Astrocyte (in vitro differentiated cells and primary cell): Measurements from ENCODE around the gene RNF2. TPM values are rescaled to one million over a fixed set of nuclear protein-coding genes. Genes with fewer than 3 reads are reported as not detected.

Source experiments
- DNase-seq: peaks from one replicate; pipeline ENCODE4 v3.0.0-alpha.2; 2010; ENCODE audit warnings: low read depth
- FAIRE-seq: peaks from 2 replicates; lab custom pipeline; 2011; peaks lifted over from hg19 to GRCh38; lab: Jason Lieb, UNC
- H2AFZ ChIP-seq: 2 replicates; pipeline ENCODE4 v1.6.0; 2012; ENCODE audit warnings: low read depth, low read length, inconsistent platforms
- H3K27ac ChIP-seq: 2 replicates; pipeline ENCODE4 v1.5.1; 2011; ENCODE audit warnings: low read depth, low read length, inconsistent platforms
- H3K27me3 ChIP-seq: 2 replicates; pipeline ENCODE4 v1.6.0; 2011; ENCODE audit warnings: low read length, inconsistent platforms; ENCODE audit not compliant: insufficient read depth
- H3K36me3 ChIP-seq: 2 replicates; pipeline ENCODE4 v1.5.1; 2011; ENCODE audit warnings: low read length, inconsistent platforms; ENCODE audit not compliant: insufficient read depth
- H3K4me1 ChIP-seq: 2 replicates; pipeline ENCODE4 v1.5.1; 2011; ENCODE audit warnings: low read length, inconsistent platforms; ENCODE audit not compliant: insufficient read depth
- H3K4me2 ChIP-seq: 2 replicates; pipeline ENCODE4 v1.6.0; 2012; ENCODE audit warnings: low read length, inconsistent platforms
- H3K4me3 ChIP-seq: 2 replicates; pipeline ENCODE4 v1.5.1; 2011; ENCODE audit warnings: low read depth, mild to moderate bottlenecking, low read length, inconsistent platforms; ENCODE audit not compliant: insufficient read depth
- H3K79me2 ChIP-seq: 2 replicates; pipeline ENCODE4 v1.6.0; 2012; ENCODE audit warnings: mild to moderate bottlenecking, low read length, inconsistent platforms; ENCODE audit not compliant: insufficient read depth
- H3K9ac ChIP-seq: 2 replicates; pipeline ENCODE4 v1.6.0; 2012; ENCODE audit warnings: mild to moderate bottlenecking, low read length, inconsistent platforms
- H3K9me3 ChIP-seq: 2 replicates; pipeline ENCODE4 v1.5.1; 2012; ENCODE audit warnings: low read depth, mild to moderate bottlenecking, low read length, inconsistent platforms; ENCODE audit not compliant: insufficient read depth
- H4K20me1 ChIP-seq: 2 replicates; pipeline ENCODE4 v1.6.0; 2012; ENCODE audit warnings: low read length, inconsistent platforms; ENCODE audit not compliant: insufficient read depth
- H3K27ac Mint-ChIP-seq: one replicate; pipeline ENCODE4 v1.8.0; 2021; ENCODE audit warnings: mild to moderate bottlenecking, mixed read lengths; ENCODE audit not compliant: unreplicated experiment
- H3K27me3 Mint-ChIP-seq: one replicate; pipeline ENCODE4 v1.8.0; 2021; ENCODE audit warnings: low read depth, mixed read lengths; ENCODE audit not compliant: unreplicated experiment
- H3K36me3 Mint-ChIP-seq: one replicate; pipeline ENCODE4 v1.8.0; 2021; ENCODE audit warnings: low read depth, mixed read lengths; ENCODE audit not compliant: unreplicated experiment
- H3K4me1 Mint-ChIP-seq: one replicate; pipeline ENCODE4 v1.8.0; 2021; ENCODE audit warnings: low read depth, mixed read lengths; ENCODE audit not compliant: unreplicated experiment
- H3K4me3 Mint-ChIP-seq: one replicate; pipeline ENCODE4 v1.8.0; 2021; ENCODE audit warnings: mild to moderate bottlenecking, moderate library complexity, mixed read lengths; ENCODE audit not compliant: unreplicated experiment
- H3K9me3 Mint-ChIP-seq: one replicate; pipeline ENCODE4 v1.8.0; 2021; ENCODE audit warnings: mild to moderate bottlenecking, mixed read lengths; ENCODE audit not compliant: unreplicated experiment
- EZH2 ChIP-seq: IDR thresholded peaks from 2 replicates; pipeline ENCODE4 v1.6.1; 2012; ENCODE audit warnings: mild to moderate bottlenecking, low read length, inconsistent platforms; ENCODE audit not compliant: insufficient read depth
- total RNA-seq: library from RNA; stranded (reverse); gene quantifications from 2 replicates; pipeline ENCODE4 v1.2.1, GENCODE V29; 2021
- TF ChIP-seq, protein P1 (sequence below): IDR thresholded peaks from 2 replicates; pipeline ENCODE4 v1.5.1; 2011; ENCODE audit warnings: low read depth, mild to moderate bottlenecking, inconsistent platforms, low read length, moderate library complexity; ENCODE audit not compliant: insufficient read depth

RNF2 gene
- total RNA-seq, 1 donor from 2014 or later = 34.2 TPM

DNA sequence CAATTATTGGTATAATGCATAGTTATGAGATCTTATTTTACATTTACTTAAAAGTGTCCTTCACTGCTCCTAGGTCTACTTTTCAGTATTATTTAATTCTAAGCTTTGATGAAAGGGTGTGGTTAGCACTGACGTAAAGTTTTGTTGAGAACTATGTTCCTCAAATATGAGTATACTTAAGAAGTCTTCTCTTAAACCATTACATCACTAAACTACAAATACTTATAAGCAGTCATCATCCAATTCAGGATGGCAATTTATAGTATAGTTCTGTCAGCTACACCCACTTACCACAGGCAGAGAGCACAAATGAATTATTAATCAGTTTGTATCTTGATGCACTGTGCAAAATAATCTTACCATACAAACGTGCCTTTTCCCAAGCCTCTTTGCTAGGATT, 84.3 kb downstream of the RNF2 start:
- Histone ChIP-seq H2AFZ (no peak overlapping the region), H3K79me2 (no peaks in the 10 kb centered on the region), H3K27me3 (no peaks in the 10 kb centered on the region), H3K9ac (no peak overlapping the region), H3K4me3 (no peak overlapping the region), H3K36me3 (peaks cover 5% of the 10 kb centered on the region), H3K4me2 (no peak overlapping the region), H3K27ac (no peak overlapping the region), H3K4me1 (no peaks in the 10 kb centered on the region), H3K9me3 (no peaks in the 10 kb centered on the region), H4K20me1 (no peaks in the 10 kb centered on the region)
- H3K4me3 Mint-ChIP-seq = no peak overlapping the region
- no peak overlapping the region for H3K27ac Mint-ChIP-seq
- FAIRE-seq (no peak), DNase-seq (no peak)
- H3K27me3 Mint-ChIP-seq = no peaks in the 10 kb centered on the region
- TF ChIP-seq, protein P1, sequence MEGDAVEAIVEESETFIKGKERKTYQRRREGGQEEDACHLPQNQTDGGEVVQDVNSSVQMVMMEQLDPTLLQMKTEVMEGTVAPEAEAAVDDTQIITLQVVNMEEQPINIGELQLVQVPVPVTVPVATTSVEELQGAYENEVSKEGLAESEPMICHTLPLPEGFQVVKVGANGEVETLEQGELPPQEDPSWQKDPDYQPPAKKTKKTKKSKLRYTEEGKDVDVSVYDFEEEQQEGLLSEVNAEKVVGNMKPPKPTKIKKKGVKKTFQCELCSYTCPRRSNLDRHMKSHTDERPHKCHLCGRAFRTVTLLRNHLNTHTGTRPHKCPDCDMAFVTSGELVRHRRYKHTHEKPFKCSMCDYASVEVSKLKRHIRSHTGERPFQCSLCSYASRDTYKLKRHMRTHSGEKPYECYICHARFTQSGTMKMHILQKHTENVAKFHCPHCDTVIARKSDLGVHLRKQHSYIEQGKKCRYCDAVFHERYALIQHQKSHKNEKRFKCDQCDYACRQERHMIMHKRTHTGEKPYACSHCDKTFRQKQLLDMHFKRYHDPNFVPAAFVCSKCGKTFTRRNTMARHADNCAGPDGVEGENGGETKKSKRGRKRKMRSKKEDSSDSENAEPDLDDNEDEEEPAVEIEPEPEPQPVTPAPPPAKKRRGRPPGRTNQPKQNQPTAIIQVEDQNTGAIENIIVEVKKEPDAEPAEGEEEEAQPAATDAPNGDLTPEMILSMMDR = no peak
- TF ChIP-seq EZH2 = no peak
- H3K4me1 Mint-ChIP-seq = no peaks in the 10 kb centered on the region
- H3K36me3 Mint-ChIP-seq = peaks cover 20% of the 10 kb centered on the region
- peaks cover 3% of the 10 kb centered on the region for H3K9me3 Mint-ChIP-seq

DNA sequence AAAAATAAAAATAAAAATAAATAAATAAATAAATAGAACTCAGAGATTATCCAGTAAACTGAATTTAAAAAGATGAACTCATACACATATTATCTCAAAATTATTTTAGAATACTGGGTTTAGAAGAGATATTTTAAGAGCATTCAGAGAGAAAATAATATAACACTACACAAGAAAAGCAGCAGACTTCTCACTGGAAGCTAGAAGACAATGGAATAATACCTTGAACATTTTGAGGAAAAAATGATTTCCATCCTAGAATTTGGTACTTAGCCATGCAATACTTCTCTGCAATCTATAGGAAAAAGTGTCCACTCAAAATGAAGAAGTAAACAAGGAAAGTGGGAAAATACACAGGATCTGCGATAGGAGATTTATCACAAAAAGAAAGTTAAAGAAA, 87.2 kb downstream of the RNF2 start:
- Mint-ChIP-seq H3K27ac (no peak overlapping the region), H3K4me3 (no peak overlapping the region), H3K27me3 (no peaks in the 10 kb centered on the region), H3K9me3 (peaks cover 3% of the 10 kb centered on the region), H3K36me3 (peaks cover 20% of the 10 kb centered on the region), H3K4me1 (no peaks in the 10 kb centered on the region)
- H3K4me3 ChIP-seq = no peak overlapping the region
- no peaks in the 10 kb centered on the region for H3K79me2 ChIP-seq
- no peak overlapping the region for H2AFZ ChIP-seq
- H3K27ac ChIP-seq = no peak overlapping the region
- H3K9me3 ChIP-seq = no peaks in the 10 kb centered on the region
- H3K27me3 ChIP-seq = no peaks in the 10 kb centered on the region
- no peaks in the 10 kb centered on the region for H3K4me1 ChIP-seq
- no peak overlapping the region for H3K9ac ChIP-seq
- H3K36me3 ChIP-seq = peaks cover 2% of the 10 kb centered on the region
- no peaks in the 10 kb centered on the region for H4K20me1 ChIP-seq
- H3K4me2 ChIP-seq = no peak overlapping the region
- FAIRE-seq (no peak), DNase-seq (no peak)
- TF ChIP-seq, protein P1 = no peak
- TF ChIP-seq EZH2 = no peak

DNA sequence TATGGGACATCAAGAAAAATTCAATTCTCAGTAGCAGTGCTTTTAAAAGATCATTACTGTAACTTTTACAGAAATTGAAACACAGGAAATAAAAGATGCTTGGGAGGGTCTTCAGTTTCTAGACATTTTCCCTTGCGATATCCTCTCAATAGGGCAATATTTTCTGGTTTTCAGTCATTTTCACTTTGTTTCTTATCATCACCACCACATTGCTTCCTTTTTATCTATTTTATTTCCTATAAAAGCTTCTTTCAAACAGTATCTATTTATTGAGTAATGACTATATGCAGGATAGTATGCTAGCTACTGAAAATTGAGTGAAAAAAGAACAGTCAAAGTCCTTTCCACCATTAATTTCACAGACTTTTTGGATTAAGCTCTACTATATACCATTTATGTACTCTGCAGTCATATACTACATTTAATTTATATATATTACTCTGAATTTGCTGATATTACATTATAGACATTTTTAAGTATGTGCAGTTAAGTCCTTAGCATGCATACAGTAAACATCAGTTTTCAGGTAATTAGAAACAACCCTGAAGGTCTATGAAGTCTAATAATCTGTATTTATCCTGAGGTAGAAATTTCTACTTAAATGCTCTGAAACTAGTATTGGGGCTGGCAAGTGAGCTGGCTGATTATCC, 92.7 kb downstream of the RNF2 start:
- H4K20me1 ChIP-seq = no peaks in the 10 kb centered on the region
- no peaks in the 10 kb centered on the region for H3K36me3 ChIP-seq
- Mint-ChIP-seq H3K4me3 (no peak overlapping the region), H3K9me3 (peaks cover 3% of the 10 kb centered on the region), H3K36me3 (peaks cover 9% of the 10 kb centered on the region), H3K27ac (no peak overlapping the region), H3K27me3 (no peaks in the 10 kb centered on the region), H3K4me1 (no peaks in the 10 kb centered on the region)
- no peaks in the 10 kb centered on the region for H3K79me2 ChIP-seq
- DNase-seq (no peak), FAIRE-seq (no peak)
- no peaks in the 10 kb centered on the region for H3K4me1 ChIP-seq
- H3K27me3 ChIP-seq = no peaks in the 10 kb centered on the region
- H3K9ac ChIP-seq = no peak overlapping the region
- H3K4me2 ChIP-seq = no peak overlapping the region
- no peak overlapping the region for H2AFZ ChIP-seq
- H3K27ac ChIP-seq = no peak overlapping the region
- H3K9me3 ChIP-seq = no peaks in the 10 kb centered on the region
- no peak overlapping the region for H3K4me3 ChIP-seq
- TF ChIP-seq, protein P1 = no peak
- no peak for TF ChIP-seq EZH2
